Measurements from ENCODE around the gene METAP1. TPM values are rescaled to one million over a fixed set of nuclear protein-coding genes. Genes with fewer than 3 reads are reported as not detected.
A peak's percentile ranks its signal among the peaks of the same experiment; 100 is the strongest.

The METAP1 gene
- total RNA-seq, 1 experiment from 2014 or later, result 63.5 TPM

DNA sequence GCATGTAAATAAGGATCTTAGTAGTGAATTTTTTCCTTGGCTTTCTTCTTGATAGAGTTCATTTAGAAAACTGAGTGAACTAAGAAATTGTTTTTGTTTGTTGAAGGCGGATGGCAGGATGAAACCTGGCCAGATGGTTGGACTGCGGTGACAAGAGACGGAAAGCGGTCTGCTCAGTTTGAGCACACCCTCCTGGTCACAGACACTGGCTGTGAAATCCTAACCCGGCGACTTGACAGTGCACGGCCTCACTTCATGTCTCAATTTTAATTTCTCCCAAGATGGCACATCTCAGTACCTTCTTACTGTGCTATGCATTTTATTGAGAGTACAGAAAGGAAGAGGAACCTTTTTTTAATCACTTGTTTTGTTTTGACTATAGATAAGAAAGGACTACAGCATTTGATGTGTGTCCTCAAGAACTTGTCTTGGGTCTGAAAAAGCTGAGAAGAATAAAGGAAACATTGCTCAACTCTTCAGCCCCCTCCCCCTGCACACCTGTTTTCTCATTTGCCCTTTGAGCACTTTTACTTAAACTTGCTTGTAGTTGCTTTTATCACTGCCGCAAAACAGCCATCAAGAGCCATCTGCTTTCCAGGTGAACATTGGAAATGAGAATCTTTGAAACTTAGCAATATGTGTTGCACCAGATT is 65.7 kb downstream of the METAP1 start:
- H4K5ac ChIP-seq (ENCODE audit: insufficient read length, low read depth, low read length), result no peak overlapping the region
- no peak overlapping the region for H4K91ac ChIP-seq (ENCODE audit: insufficient read length, low read depth, low read length)
- no peak overlapping the region for H3K18ac ChIP-seq (ENCODE audit: insufficient read length, low read depth, low read length)
- no peak overlapping the region for H2BK12ac ChIP-seq (ENCODE audit: insufficient read length, low read depth, low read length)
- H3K79me2 ChIP-seq (ENCODE audit: insufficient read depth, low read length), result no peaks in the 10 kb centered on the region
- H4K8ac ChIP-seq (replicated peaks; ENCODE audit: insufficient read length, low read depth, low read length), result no peak overlapping the region
- Mint-ChIP-seq H3K4me3 (no peak overlapping the region), H3K9me3 (no peaks in the 10 kb centered on the region; a peak in 2 of 5 replicates), H3K4me1 (peaks cover 0 to 2% of the 10 kb centered on the region in 2 experiments; a peak in 1 of 4 replicates), H3K36me3 (ENCODE audit: insufficient read depth in 1 of 3, low read depth in 3 of 3) (peaks cover 34 to 65% (median 60%) of the 10 kb centered on the region in 3 experiments), H3K27me3 (ENCODE audit: low read depth) (no peaks in the 10 kb centered on the region; the same call in 1 of the 2 replicates), H3K27ac (peak overlapping the region in 2 of 3 experiments; percentile 25 to 80; a peak in 2 of 7 replicates)
- no peak overlapping the region for H2BK15ac ChIP-seq (ENCODE audit: low read depth, low read length)
- no peak overlapping the region for H3K9ac ChIP-seq (ENCODE audit: extremely low read depth, insufficient read length, low read length)
- no peak overlapping the region for H2AK5ac ChIP-seq (ENCODE audit: insufficient read length, low read length)
- no peak overlapping the region for H2BK20ac ChIP-seq (ENCODE audit: low read depth, low read length, poor library complexity, severe bottlenecking)
- H3K4ac ChIP-seq (ENCODE audit: low read depth, low read length), result no peak overlapping the region
- no CpG with 5 or more reads among the region's 8 CpGs for WGBS (ENCODE audit: extremely low coverage, insufficient read length, low lambda C conversion rate)
- no peak overlapping the region for H3K27ac ChIP-seq (ENCODE audit: insufficient read length, low read depth, low read length)
- no peaks in the 10 kb centered on the region for H3K23me2 ChIP-seq (ENCODE audit: insufficient read length, low read depth, low read length, poor library complexity, severe bottlenecking)
- no peak overlapping the region for H3K23ac ChIP-seq (ENCODE audit: insufficient read length, low read depth, low read length)
- no peaks in the 10 kb centered on the region for H3K27me3 ChIP-seq (ENCODE audit: insufficient read depth, low read length)
- H3K4me2 ChIP-seq (ENCODE audit: insufficient read depth, insufficient read length, low read length), result no peak overlapping the region
- H3K9me3 ChIP-seq (ENCODE audit: control insufficient read depth, low read depth, low read length), result no peaks in the 10 kb centered on the region
- no peak overlapping the region for H3K56ac ChIP-seq (ENCODE audit: insufficient read length, low read depth, low read length)
- H4K20me1 ChIP-seq (ENCODE audit: control insufficient read depth, insufficient read depth, insufficient read length), result no peaks in the 10 kb centered on the region
- peaks cover 5% of the 10 kb centered on the region for H3K79me1 ChIP-seq (ENCODE audit: insufficient read depth, low read depth, low read length, poor library complexity, severe bottlenecking)
- H3K4me1 ChIP-seq (ENCODE audit: insufficient read depth, low read length), result no peaks in the 10 kb centered on the region
- no peak overlapping the region for H3K14ac ChIP-seq (ENCODE audit: insufficient read depth, low read length)
- no peak overlapping the region for H2AFZ ChIP-seq (ENCODE audit: low read length)
- no peak for DNase-seq
- no peak overlapping the region for H2BK5ac ChIP-seq (ENCODE audit: insufficient read length, low read length)
- TF ChIP-seq, protein P1, sequence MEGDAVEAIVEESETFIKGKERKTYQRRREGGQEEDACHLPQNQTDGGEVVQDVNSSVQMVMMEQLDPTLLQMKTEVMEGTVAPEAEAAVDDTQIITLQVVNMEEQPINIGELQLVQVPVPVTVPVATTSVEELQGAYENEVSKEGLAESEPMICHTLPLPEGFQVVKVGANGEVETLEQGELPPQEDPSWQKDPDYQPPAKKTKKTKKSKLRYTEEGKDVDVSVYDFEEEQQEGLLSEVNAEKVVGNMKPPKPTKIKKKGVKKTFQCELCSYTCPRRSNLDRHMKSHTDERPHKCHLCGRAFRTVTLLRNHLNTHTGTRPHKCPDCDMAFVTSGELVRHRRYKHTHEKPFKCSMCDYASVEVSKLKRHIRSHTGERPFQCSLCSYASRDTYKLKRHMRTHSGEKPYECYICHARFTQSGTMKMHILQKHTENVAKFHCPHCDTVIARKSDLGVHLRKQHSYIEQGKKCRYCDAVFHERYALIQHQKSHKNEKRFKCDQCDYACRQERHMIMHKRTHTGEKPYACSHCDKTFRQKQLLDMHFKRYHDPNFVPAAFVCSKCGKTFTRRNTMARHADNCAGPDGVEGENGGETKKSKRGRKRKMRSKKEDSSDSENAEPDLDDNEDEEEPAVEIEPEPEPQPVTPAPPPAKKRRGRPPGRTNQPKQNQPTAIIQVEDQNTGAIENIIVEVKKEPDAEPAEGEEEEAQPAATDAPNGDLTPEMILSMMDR (conservative IDR thresholded peaks at IDR 0.05), result no peak
- H3T11ph ChIP-seq (ENCODE audit: low read length), result no peak overlapping the region
- no peak overlapping the region for H2BK120ac ChIP-seq (ENCODE audit: low read depth, low read length, poor library complexity, severe bottlenecking)
